Measurements from ENCODE around the gene RPS6KA4.

- TF ChIP-seq CTCF (IDR thresholded peaks at IDR 0.05) (no peak), POLR2A (IDR thresholded peaks at IDR 0.05) (no peak), POLR2AphosphoS5 (IDR thresholded peaks at IDR 0.05) (no peak)
These were observed 14.2 kb upstream of the RPS6KA4 start for GRCh38 chr11:64344787-64345186.
